Colonic mucosa (tissue), 4 donors: ENCODE measurements around the gene PTPN13. TPM values are rescaled to one million over a fixed set of nuclear protein-coding genes. Genes with fewer than 3 reads are reported as not detected.

Experiments used
- DNase-seq: peaks from one replicate; pipeline ENCODE4 v3.0.0-alpha.2; 2020
- H3K27ac ChIP-seq: fragments of 200-600 bp; one replicate; pipeline ENCODE4 v1.8.0; 2021
- H3K27me3 ChIP-seq: fragments of 200-600 bp; one replicate; pipeline ENCODE4 v1.8.0; 2021
- H3K36me3 ChIP-seq: fragments of 200-600 bp; one replicate; pipeline ENCODE4 v1.8.0; 2021
- H3K4me1 ChIP-seq: fragments of 200-600 bp; one replicate; pipeline ENCODE4 v1.8.0; 2021; ENCODE audit warnings: mild to moderate bottlenecking
- H3K4me3 ChIP-seq: fragments of 200-600 bp; one replicate; pipeline ENCODE4 v1.8.0; 2021
- H3K9ac ChIP-seq, 2 donors: one replicate each; pipeline ENCODE4 v1.7.0; 2013; ENCODE audit warnings: control low read depth in 2 of 2, low read depth in 2 of 2, low read length in 2 of 2
- H3K9me3 ChIP-seq: fragments of 200-600 bp; one replicate; pipeline ENCODE4 v1.8.0; 2021
- intact Hi-C: fragments of 100-400 bp; cut with DNase I; formaldehyde crosslinking; loops from one replicate; pipeline ENCODE4 v1.14.1; 2022
- total RNA-seq, 2 donors: library from RNA; stranded (reverse); fragmentation: NEBNext Ultra II Directional in 1 of 2; extraction: Animal tissue kit (Norgen Biotek cat#: 25700) in 1 of 2; gene quantifications; one replicate each; pipeline ENCODE4 v1.2.1, GENCODE V29; 2021
- TF ChIP-seq, protein P1 (sequence below): fragments of 200-600 bp; IDR thresholded peaks from one replicate; pipeline ENCODE4 v1.8.0; 2022; ENCODE audit warnings: antibody characterized with exemption, mild to moderate bottlenecking
- donor health status: healthy.
- donor health status: DM: no; HTN: no; CAD: no.
- donor health status: DM: no; HTN: no; CAD: no.

Gene PTPN13
- total RNA-seq, 2 donors from 2014 or later, result 2.6 to 4.2 TPM

DNA sequence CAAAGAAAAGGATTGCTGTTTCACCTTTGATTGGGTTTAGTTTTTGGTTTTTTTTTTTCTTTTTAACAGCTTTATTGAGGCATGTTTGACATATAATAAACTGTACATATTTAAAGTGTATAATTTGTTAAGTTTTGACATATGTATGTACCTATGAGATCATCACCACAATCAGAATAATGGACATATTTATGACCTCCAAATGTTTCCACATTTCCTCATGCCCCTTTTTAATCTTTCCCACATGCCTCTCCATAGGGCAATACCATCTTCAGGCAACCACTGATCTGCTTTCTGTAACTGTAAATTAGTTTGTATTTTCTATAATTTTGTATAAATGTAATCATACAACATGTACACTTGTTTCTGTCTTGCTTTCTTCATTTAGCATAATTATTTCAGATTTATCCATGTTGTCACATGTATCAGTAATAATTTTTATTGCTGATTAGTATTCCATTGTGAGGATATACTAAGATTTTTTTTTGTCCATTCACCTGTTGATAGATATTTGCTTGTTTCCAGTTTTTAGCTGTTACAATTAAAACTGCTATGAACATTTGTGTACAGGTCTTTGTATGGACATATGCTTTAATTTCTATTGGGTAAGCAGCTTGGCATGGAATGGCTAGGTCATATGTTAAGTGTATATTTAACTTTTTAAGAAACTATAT is 33.5 kb downstream of the PTPN13 start:
- Histone ChIP-seq H3K27me3 (no peaks in the 10 kb centered on the region), H3K4me1 (no peaks in the 10 kb centered on the region), H3K9me3 (no peaks in the 10 kb centered on the region), H3K27ac (no peak overlapping the region), H3K9ac (no peak overlapping the region), H3K36me3 (no peaks in the 10 kb centered on the region), H3K4me3 (no peak overlapping the region)
- no peak for DNase-seq
- TF ChIP-seq, protein P1, sequence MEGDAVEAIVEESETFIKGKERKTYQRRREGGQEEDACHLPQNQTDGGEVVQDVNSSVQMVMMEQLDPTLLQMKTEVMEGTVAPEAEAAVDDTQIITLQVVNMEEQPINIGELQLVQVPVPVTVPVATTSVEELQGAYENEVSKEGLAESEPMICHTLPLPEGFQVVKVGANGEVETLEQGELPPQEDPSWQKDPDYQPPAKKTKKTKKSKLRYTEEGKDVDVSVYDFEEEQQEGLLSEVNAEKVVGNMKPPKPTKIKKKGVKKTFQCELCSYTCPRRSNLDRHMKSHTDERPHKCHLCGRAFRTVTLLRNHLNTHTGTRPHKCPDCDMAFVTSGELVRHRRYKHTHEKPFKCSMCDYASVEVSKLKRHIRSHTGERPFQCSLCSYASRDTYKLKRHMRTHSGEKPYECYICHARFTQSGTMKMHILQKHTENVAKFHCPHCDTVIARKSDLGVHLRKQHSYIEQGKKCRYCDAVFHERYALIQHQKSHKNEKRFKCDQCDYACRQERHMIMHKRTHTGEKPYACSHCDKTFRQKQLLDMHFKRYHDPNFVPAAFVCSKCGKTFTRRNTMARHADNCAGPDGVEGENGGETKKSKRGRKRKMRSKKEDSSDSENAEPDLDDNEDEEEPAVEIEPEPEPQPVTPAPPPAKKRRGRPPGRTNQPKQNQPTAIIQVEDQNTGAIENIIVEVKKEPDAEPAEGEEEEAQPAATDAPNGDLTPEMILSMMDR, result no peak
- intact Hi-C loops, result no loop called here

DNA sequence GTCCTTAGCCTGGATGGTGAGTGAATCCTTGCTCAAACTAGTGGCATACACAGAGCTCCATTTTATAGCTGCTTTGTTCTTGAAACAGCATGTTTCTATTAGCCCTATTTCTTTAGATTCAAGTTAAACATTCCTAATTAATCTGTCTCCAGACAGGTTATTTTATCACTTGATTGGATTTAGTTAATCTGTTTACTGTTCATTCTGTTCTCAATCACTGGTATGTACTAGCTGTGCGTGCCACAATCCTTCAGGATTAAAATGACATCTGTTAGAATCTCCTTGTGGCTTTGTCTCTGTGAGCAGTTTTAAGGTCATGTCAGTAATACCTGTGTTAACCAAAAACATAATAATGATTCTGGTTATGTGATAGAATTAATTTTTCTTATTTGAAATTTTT is 36.5 kb downstream of the PTPN13 start:
- Histone ChIP-seq H3K9ac (no peak overlapping the region), H3K27ac (no peak overlapping the region), H3K4me1 (no peaks in the 10 kb centered on the region), H3K36me3 (no peaks in the 10 kb centered on the region), H3K27me3 (no peaks in the 10 kb centered on the region), H3K9me3 (no peaks in the 10 kb centered on the region), H3K4me3 (no peak overlapping the region)
- TF ChIP-seq, protein P1, result no peak
- no peak for DNase-seq
- intact Hi-C loops, result no loop called here

DNA sequence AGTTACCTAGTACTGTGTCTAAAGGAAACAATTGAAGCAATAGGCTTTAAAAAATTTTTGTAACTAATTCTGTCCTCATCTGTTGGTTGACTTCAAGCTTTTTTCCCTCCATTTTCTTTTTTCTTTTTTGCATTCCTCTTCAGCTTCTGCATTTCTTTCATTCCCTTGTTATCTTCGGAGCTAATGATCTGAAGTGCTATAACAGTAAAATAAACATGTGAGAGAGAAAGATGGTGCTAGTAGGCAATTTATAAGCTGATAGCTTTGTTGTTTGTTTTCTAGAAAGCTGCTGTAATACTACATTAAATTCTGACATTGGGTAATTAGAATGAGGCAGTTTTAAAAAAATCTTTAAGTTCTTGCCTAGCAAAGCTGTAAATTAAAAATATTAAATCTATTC is 37.1 kb downstream of the PTPN13 start:
- TF ChIP-seq, protein P1, result no peak
- intact Hi-C loops, result no loop called here

DNA sequence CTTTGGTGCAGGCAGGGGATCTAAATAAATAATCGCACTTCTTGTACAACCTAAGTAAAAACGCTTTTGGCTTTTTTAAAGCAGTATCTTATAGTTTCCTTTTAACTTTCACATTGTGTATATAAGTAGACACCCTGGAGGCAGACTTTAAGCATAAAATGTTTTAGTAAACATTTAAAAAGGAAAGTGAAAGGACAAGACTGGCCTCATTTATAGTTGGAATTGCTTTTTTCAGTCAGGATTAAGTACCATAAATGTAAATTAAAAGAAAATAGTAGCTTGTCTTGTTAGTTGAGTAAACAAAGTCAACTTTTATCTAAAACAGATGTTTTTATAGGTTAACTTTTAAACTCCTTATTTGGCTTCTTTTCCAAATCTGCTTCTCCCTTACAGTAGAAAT is 39.7 kb downstream of the PTPN13 start:
- H3K27ac ChIP-seq, result no peak overlapping the region
- no peaks in the 10 kb centered on the region for H3K4me1 ChIP-seq
- H3K9ac ChIP-seq, result no peak overlapping the region
- intact Hi-C loops, result no loop called here
- TF ChIP-seq, protein P1, result no peak
- H3K27me3 ChIP-seq, result no peaks in the 10 kb centered on the region
- DNase-seq, result no peak
- H3K36me3 ChIP-seq, result no peaks in the 10 kb centered on the region
- H3K4me3 ChIP-seq, result no peak overlapping the region
- H3K9me3 ChIP-seq, result no peaks in the 10 kb centered on the region

More for the DNA sequence above, 37.1 kb downstream of the PTPN13 start:
- Histone ChIP-seq H3K27me3 (no peaks in the 10 kb centered on the region), H3K9ac (no peak overlapping the region), H3K4me1 (no peaks in the 10 kb centered on the region), H3K9me3 (no peaks in the 10 kb centered on the region), H3K36me3 (no peaks in the 10 kb centered on the region), H3K4me3 (no peak overlapping the region), H3K27ac (no peak overlapping the region)
- no peak for DNase-seq

DNA sequence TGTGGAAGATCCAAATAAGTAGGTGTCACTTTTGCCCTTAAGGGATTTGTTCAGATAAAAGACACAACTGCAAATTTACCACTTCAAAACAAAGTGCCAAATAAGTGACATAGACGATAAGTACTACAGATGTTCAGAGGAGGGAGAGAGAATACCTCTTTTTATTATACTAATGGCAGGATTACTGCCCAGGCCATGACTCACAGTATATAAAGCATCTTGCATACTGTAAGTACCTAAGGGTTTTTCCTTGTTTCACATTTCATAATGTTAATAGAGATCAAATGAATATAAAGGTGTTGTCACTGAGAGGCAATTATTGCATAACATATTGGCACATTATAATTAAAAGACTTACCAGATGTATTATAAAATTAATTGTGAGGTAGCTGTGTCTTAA is 46.4 kb downstream of the PTPN13 start:
- Histone ChIP-seq H3K27me3 (no peaks in the 10 kb centered on the region), H3K36me3 (no peaks in the 10 kb centered on the region), H3K4me3 (no peak overlapping the region), H3K4me1 (no peaks in the 10 kb centered on the region), H3K9ac (no peak overlapping the region), H3K27ac (no peak overlapping the region), H3K9me3 (no peaks in the 10 kb centered on the region)
- TF ChIP-seq, protein P1, result no peak
- DNase-seq, result no peak
- intact Hi-C loops, result no loop called here
